Measurements from ENCODE around the gene DNPH1. TPM values are rescaled to one million over a fixed set of nuclear protein-coding genes. Genes with fewer than 3 reads are reported as not detected.

DNPH1 gene
- polyA plus RNA-seq, 1 donor = 15.2 TPM

DNA sequence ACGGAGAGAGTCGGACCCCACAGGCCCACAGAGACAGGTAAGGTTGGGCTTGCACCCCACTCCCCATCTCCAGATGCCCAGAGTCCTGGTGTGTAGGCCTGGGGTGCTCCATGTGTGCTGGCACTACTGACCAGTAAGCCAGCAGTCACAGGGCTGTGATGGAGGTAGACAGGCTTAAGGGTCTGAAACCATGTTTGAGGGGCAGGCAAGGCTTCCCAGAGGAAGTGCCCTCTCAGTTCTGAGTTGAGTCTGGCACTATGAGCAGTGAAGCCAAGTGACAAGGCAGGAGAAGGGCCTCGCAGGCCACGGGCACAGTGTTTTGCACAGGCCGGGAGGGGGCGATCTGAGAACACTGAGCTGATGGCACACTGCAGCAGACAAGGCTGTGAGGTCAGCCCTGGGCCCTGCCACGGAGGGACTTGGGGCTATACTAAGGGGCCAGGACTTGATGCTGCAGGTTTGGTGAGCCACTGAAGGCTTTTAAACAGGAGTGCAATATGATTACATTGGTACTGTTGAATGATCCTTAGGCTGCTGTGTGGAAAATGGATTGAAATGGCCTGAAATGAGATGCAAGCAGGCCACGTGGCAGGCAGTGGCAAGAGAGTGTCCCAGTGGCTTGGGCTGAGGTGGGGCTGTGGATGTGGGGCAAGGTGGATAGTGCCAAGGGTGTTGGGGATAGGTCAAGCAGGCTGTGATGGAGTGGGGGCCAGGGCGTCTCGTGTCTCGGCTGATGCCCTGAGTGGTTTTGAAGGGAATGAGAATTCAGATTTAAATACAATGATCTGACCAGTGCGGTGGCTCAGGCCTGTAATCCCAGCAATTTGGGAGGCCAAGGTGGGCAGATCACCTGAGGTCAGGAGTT is 34.3 kb upstream of the DNPH1 start:
- no peak for DNase-seq (ENCODE audit: low read depth)

DNA sequence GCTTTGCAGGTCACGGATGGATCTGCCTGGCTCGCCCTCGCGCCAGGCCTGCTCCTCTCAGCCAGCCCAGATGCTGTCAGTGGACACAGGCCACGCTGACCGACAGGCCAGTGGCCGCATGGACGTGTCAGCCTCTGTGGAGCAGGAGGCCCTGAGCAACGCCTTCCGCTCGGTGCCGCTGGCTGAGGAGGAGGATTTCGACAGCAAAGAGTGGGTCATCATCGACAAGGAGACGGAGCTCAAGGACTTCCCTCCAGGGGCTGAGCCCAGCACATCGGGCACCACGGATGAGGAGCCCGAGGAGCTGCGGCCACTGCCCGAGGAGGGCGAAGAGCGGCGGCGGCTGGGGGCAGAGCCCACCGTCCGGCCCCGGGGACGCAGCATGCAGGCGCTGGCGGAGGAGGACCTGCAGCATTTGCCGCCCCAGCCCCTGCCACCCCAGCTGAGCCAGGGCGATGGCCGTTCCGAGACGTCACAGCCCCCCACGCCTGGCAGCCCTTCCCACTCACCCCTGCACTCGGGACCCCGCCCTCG is 33.6 kb upstream of the DNPH1 start:
- DNase-seq (ENCODE audit: low read depth) = no peak

DNA sequence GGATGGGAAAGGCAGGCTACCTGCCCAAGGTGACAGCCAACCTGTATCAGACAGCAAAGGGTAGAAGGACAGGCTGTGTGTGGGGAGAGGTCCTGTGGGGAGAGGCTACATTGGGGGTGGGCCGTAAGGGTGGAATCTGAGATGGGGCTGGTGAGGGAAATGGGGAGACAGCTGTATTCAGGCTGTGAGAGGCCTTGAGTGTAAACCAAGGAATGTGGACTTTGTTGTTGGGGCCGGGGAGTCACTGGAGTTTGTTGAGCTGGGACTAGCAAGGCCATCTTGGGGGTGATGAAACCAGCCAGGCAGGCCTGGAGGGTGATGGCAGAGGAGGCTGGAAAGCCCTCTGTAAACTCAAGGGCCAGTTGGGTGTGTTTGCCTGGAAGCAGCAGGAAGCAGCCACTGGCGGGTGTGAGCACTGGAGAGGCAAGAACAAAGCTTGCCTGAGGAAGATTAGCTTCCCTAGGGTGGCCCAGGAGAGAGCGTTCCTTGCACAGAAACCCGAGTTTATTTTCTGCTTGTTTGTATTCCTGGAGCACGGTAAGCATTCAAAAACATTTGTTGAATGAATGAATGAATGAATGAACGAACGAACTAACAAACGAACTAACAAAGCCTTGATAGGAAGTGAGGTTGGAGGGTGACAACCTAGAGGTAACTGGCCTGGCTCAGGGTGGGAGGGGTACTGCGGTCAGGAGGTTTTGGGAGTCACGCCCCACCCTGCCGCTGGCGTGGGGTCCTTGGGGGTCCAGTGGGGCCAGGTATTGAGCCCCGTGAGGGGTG is 32.9 kb upstream of the DNPH1 start:
- DNase-seq (ENCODE audit: low read depth) = no peak

- DNase-seq (ENCODE audit: low read depth) = no peak
These were observed 31.9 kb upstream of the DNPH1 start for GRCh38 chr6:43261198-43261597.

- DNase-seq (ENCODE audit: low read depth) = no peak
These were observed 31.5 kb upstream of the DNPH1 start for GRCh38 chr6:43260791-43261190.

- DNase-seq (ENCODE audit: low read depth) = no peak
These were observed 29.8 kb upstream of the DNPH1 start for GRCh38 chr6:43258807-43259686.

GRCh38 chr6:43258180-43258579 is 28.9 kb upstream of the DNPH1 start:
- DNase-seq (ENCODE audit: low read depth) = no peak

GRCh38 chr6:43257367-43258145 is 28.3 kb upstream of the DNPH1 start:
- no peak for DNase-seq (ENCODE audit: low read depth)

DNA sequence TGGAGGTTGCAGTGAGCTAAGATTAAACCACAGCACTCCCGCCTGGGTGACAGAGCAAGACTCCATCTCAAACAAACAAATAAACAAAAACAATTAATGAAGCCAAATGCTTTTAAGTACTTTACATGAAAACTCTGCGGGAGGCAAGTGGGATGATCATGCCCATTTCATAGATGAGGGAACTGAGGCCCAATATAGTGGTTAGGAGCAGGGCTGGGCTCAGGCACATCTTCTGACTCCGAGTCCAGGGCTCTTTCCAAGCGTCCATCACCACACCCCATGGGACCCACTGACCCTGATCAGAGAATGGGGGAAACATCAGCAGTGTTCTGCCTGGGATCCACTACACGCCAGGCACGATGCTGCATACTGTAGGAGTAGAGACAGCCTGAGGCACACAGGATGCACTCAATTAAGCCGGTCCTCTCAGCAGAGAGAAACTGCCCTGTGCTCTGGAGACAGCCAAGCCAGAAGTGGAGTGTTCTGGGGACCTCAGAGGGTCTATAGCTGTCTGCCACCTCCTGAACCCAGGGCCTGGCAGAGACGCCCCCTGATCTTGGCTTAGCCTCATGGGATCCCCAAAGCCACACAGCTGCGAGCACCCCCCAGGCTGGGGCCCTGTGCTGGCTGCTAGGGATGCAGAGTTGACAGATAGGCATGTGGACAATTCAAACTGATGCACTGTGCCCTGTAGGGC is 27.5 kb upstream of the DNPH1 start:
- no peak for DNase-seq (ENCODE audit: low read depth)

DNA sequence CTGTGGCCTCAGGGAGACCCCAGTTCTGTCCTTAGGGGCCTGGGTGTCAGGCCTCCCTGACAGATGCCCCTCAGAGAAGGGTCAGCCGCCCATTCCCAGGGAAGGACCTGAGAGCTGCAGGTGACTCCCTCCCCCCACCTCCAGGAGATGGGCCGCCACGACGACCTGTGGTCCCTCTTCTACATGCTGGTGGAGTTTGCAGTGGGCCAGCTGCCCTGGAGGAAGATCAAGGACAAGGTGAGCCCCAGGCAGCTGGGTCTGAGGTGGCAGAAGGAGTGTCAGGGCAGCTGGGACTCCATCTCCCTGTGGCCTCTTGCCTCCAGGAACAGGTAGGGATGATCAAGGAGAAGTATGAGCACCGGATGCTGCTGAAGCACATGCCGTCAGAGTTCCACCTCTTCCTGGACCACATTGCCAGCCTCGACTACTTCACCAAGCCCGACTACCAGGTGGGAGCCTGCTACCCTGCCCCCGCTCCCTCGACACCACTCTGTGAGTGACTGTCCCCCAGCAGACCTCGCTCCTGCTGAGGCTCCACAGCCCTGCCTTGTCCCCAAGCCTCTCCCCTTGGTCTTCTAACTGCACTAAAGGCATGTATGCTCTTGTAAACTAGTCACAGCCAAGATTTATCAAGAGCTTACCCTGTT is 26.2 kb upstream of the DNPH1 start:
- no peak for DNase-seq (ENCODE audit: low read depth)

- DNase-seq (ENCODE audit: low read depth) = no peak
These were observed 25.6 kb upstream of the DNPH1 start for GRCh38 chr6:43254846-43255245.

DNA sequence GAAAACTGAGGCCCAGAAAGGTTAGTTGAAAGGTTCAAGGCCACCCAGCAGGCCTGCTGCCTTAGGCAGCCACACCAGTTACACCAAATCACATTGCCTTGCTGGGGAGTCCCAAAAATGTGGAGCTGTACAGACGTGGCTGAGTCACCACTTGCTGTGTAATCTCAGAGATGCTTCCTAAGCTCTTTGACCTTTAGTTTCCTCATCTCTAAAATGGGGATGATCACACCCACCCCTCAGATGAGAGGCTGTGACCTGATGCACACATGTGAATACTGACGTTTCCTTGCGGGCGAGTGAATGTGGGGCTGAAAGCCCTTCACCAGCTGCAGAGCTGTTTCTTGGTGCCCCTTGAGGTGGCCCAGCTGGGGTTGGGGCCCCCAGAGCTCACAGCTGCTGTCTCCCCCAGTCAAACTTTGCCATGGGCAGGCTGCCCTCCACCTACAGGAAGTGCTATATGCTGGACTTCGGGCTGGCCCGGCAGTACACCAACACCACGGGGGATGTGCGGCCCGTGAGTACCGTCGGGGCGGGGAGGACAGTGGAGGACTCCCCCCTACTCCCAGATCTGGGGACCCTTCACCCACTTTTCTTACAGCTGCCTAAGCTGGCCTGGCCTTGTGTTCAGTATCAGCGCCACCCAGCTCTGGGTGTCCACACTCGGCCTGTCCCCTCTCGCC is 25.0 kb upstream of the DNPH1 start:
- no peak for DNase-seq (ENCODE audit: low read depth)

DNA sequence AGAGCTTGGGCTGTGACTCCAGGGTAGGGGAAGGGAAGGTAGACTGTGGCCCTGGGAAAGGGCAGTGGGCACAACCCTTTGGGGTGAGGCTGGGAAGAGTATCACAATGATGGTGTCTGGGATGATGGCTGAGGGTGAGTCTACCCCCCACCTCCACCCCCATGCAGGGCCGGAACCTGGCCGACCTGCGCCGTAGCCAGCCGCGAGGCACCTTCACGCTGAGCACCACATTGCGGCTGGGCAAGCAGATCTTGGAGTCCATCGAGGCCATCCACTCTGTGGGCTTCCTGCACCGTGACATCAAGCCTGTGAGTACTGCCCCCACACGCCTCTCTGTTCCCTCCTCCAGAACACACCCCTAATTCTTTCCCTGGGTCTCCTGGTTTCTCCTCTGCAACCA is 24.1 kb upstream of the DNPH1 start:
- no peak for DNase-seq (ENCODE audit: low read depth)

- no peak for DNase-seq (ENCODE audit: low read depth)
These were observed 21.7 kb upstream of the DNPH1 start for GRCh38 chr6:43250992-43251373.

GRCh38 chr6:43248791-43249190 is 19.5 kb upstream of the DNPH1 start:
- no peak for DNase-seq (ENCODE audit: low read depth)

GRCh38 chr6:43248101-43248500 is 18.8 kb upstream of the DNPH1 start:
- DNase-seq (ENCODE audit: low read depth) = no peak

GRCh38 chr6:43247114-43247999 is 18.1 kb upstream of the DNPH1 start:
- DNase-seq (ENCODE audit: low read depth) = no peak

Data from forelimb muscle (tissue), 1 donor.